Myocyte (in vitro differentiated cells): ENCODE results near the gene LRFN5. TPM values are rescaled to one million over a fixed set of nuclear protein-coding genes. Genes with fewer than 3 reads are reported as not detected.
"Not testable (repeated sequence)": the region's sequence is repeated elsewhere in the genome, so short reads cannot be mapped to it uniquely, and the experiment has no call there.

ENCODE experiments used
- DNase-seq: peaks from one replicate; pipeline ENCODE4 v3.0.0-alpha.2; 2012; ENCODE audit warnings: low read depth
- total RNA-seq: library from RNA; depleted of rRNA; stranded (reverse); fragments of >200 nt; gene quantifications from 2 replicates; pipeline ENCODE4 v1.2.3, GENCODE V29; 2014

Gene LRFN5
- total RNA-seq, 1 donor from 2014 or later, result not detected

- DNase-seq, result no peak
Measured at GRCh38 chr14:41891624-41892023, 284.9 kb downstream of the LRFN5 start.

GRCh38 chr14:41899416-41899815 lies 292.7 kb downstream of the LRFN5 start:
- peak; percentile 6 for DNase-seq

- DNase-seq, result no peak
Measured at GRCh38 chr14:41900644-41901043, 294.0 kb downstream of the LRFN5 start.

GRCh38 chr14:41901089-41901488 lies 294.4 kb downstream of the LRFN5 start:
- no peak for DNase-seq

- no peak for DNase-seq
Measured at GRCh38 chr14:41905394-41905964, 298.8 kb downstream of the LRFN5 start.

GRCh38 chr14:41911155-41911554 lies 304.5 kb downstream of the LRFN5 start:
- DNase-seq, result not testable (repeated sequence)

- DNase-seq, result no peak
Measured at GRCh38 chr14:41913398-41913797, 306.7 kb downstream of the LRFN5 start.

GRCh38 chr14:41915732-41916131 lies 309.1 kb downstream of the LRFN5 start:
- DNase-seq, result no peak

GRCh38 chr14:41916313-41916712 lies 309.6 kb downstream of the LRFN5 start:
- DNase-seq, result no peak

- DNase-seq, result no peak
Measured at GRCh38 chr14:41925409-41925808, 318.7 kb downstream of the LRFN5 start.

GRCh38 chr14:41950428-41951151 lies 343.9 kb downstream of the LRFN5 start:
- no peak for DNase-seq
